ENCODE data around the gene MADCAM1.

GRCh38 chr19:507286-508203 is 11.3 kb downstream of the MADCAM1 start, which contains the start of gene TPGS1:
- TF ChIP-seq TEAD4 (IDR thresholded peaks at IDR 0.05; ENCODE audit: low read depth, low read length) (no peak), RFX5 (IDR thresholded peaks at IDR 0.05; ENCODE audit: borderline replicate concordance, low read depth, low read length) (no peak), YY1 (IDR thresholded peaks at IDR 0.05; ENCODE audit: low read depth, low read length) (peak; percentile 100), EGR1 (IDR thresholded peaks at IDR 0.05; ENCODE audit: borderline replicate concordance, low read depth, low read length) (no peak; the same call in 1 of the 2 replicates), EP300 (IDR thresholded peaks at IDR 0.05; ENCODE audit: borderline replicate concordance in 1 of 2, low read depth in 2 of 2, low read length in 2 of 2) (no peak), NRF1 (IDR thresholded peaks at IDR 0.05; ENCODE audit: low read depth, low read length) (no peak), ATF2 (IDR thresholded peaks at IDR 0.05; ENCODE audit: low read length) (no peak), SP2 (IDR thresholded peaks at IDR 0.05; ENCODE audit: low read length) (no peak), CTCF (IDR thresholded peaks at IDR 0.05; ENCODE audit: control extremely low read depth in 1 of 3, insufficient read depth in 1 of 3, low read depth in 1 of 3, low read length in 3 of 3) (peak in 1 of 3 experiments; percentile 9; a peak in 1 of 4 replicates)
- TF ChIP-seq, protein P1, sequence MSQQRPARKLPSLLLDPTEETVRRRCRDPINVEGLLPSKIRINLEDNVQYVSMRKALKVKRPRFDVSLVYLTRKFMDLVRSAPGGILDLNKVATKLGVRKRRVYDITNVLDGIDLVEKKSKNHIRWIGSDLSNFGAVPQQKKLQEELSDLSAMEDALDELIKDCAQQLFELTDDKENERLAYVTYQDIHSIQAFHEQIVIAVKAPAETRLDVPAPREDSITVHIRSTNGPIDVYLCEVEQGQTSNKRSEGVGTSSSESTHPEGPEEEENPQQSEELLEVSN (IDR thresholded peaks at IDR 0.05) = 0 out of 2 replicates have a peak, but pooled peaks have one; percentile 9
- TF ChIP-seq, protein P2, sequence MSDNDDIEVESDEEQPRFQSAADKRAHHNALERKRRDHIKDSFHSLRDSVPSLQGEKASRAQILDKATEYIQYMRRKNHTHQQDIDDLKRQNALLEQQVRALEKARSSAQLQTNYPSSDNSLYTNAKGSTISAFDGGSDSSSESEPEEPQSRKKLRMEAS (IDR thresholded peaks at IDR 0.05) = peak; percentile 52
